ENCODE measurements around the gene UBE2D4.

The UBE2D4 gene

GRCh38 chr7:43933902-43934560 is 7.8 kb downstream of the UBE2D4 start:
- Mint-ChIP-seq H3K4me1 (no peaks in the 10 kb centered on the region), H3K27me3 (ENCODE audit: low read depth, poor library complexity) (peaks cover 4% of the 10 kb centered on the region), H3K27ac (no peak overlapping the region), H3K9me3 (no peaks in the 10 kb centered on the region), H3K36me3 (ENCODE audit: low read depth) (no peaks in the 10 kb centered on the region), H3K4me3 (no peak overlapping the region)
- no peak for DNase-seq
- no peak for TF ChIP-seq CTCF (IDR thresholded peaks at IDR 0.05)

GRCh38 chr7:43937444-43937843 is 11.2 kb downstream of the UBE2D4 start:
- DNase-seq = no peak
- Mint-ChIP-seq H3K27me3 (ENCODE audit: low read depth, poor library complexity) (no peaks in the 10 kb centered on the region), H3K27ac (no peak overlapping the region), H3K36me3 (ENCODE audit: low read depth) (no peaks in the 10 kb centered on the region), H3K4me1 (no peaks in the 10 kb centered on the region), H3K4me3 (no peak overlapping the region), H3K9me3 (no peaks in the 10 kb centered on the region)
- TF ChIP-seq CTCF (IDR thresholded peaks at IDR 0.05) = no peak

- Mint-ChIP-seq H3K27me3 (ENCODE audit: low read depth, poor library complexity) (no peaks in the 10 kb centered on the region), H3K4me1 (no peaks in the 10 kb centered on the region), H3K27ac (no peak overlapping the region), H3K36me3 (ENCODE audit: low read depth) (no peaks in the 10 kb centered on the region), H3K9me3 (no peaks in the 10 kb centered on the region), H3K4me3 (no peak overlapping the region)
- no peak for DNase-seq
- no peak for TF ChIP-seq CTCF (IDR thresholded peaks at IDR 0.05)
These were observed 12.8 kb downstream of the UBE2D4 start for GRCh38 chr7:43938892-43939482.

GRCh38 chr7:43942250-43942649 is 16.0 kb downstream of the UBE2D4 start:
- no peaks in the 10 kb centered on the region for H3K9me3 Mint-ChIP-seq
- H3K4me3 Mint-ChIP-seq = no peak overlapping the region
- H3K36me3 Mint-ChIP-seq (ENCODE audit: low read depth) = peaks cover 5% of the 10 kb centered on the region
- no peaks in the 10 kb centered on the region for H3K27me3 Mint-ChIP-seq (ENCODE audit: low read depth, poor library complexity)
- DNase-seq = no peak
- TF ChIP-seq CTCF (IDR thresholded peaks at IDR 0.05) = no peak
- H3K4me1 Mint-ChIP-seq = no peaks in the 10 kb centered on the region
- no peak overlapping the region for H3K27ac Mint-ChIP-seq

GRCh38 chr7:43942997-43943396 is 16.8 kb downstream of the UBE2D4 start:
- no peak overlapping the region for H3K27ac Mint-ChIP-seq
- peaks cover 13% of the 10 kb centered on the region for H3K36me3 Mint-ChIP-seq (ENCODE audit: low read depth)
- no peak for DNase-seq
- no peak for TF ChIP-seq CTCF (IDR thresholded peaks at IDR 0.05)
- H3K9me3 Mint-ChIP-seq = no peaks in the 10 kb centered on the region
- H3K4me1 Mint-ChIP-seq = no peaks in the 10 kb centered on the region
- no peaks in the 10 kb centered on the region for H3K27me3 Mint-ChIP-seq (ENCODE audit: low read depth, poor library complexity)
- no peak overlapping the region for H3K4me3 Mint-ChIP-seq

All from nephron progenitor cell (in vitro differentiated cells).